GM12878 (cell line): Measurements from ENCODE around the gene DCTN5.

Experiments
- ATF3 ChIP-seq: IDR thresholded peaks from 2 replicates; pipeline ENCODE4 v1.6.1; 2011; ENCODE audit warnings: low read depth, mild to moderate bottlenecking, low read length, moderate library complexity, borderline replicate concordance; ENCODE audit errors: extremely low read depth
- SMAD1 ChIP-seq: fragments of 450-650 bp; IDR thresholded peaks from 2 replicates; pipeline ENCODE4 v1.6.1; 2018; ENCODE audit warnings: mild to moderate bottlenecking, low read depth; ENCODE audit not compliant: partially characterized antibody
- ZNF274 ChIP-seq: IDR thresholded peaks from one replicate; pipeline ENCODE4 v1.8.0; 2011; ENCODE audit not compliant: insufficient read length, insufficient read depth

DNA sequence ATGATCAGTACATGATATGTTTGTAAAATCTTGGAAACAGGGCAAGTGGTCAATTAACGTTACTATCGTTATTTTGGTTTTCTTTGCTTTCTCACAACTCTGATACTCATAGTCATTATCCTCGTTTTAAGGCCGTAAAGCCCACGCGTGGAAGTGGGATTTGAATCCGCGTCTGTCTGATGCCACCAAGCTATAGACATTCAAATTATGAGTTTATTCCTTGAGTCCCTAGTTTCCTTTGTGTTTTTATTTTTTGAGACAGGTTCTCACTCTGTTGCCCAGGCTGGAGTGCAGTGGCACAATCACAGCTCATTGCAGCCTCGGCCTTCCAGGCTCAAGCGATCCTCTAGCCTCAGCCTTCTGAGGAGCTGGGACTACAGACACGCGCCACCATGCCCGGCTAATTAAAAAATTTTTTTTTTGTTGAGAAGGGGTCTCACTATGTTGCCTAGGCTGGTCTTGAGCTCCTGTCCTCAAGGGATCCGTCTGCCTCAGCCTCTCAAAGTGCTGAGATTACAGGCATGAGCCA lies 1.0 kb downstream of the DCTN5 start:
- TF ChIP-seq ZNF274 (no peak), ATF3 (no peak), SMAD1 (no peak)
